Body of pancreas (tissue), 4 donors: ENCODE measurements around the gene PAGE3.

Experiments used
- POLR2A ChIP-seq, 3 donors: fragments of 450-650 bp; IDR thresholded peaks; one replicate each; pipeline ENCODE4 v1.6.1; 2016; ENCODE audit warnings: antibody characterized with exemption in 3 of 3, mild to moderate bottlenecking in 2 of 3
- TF ChIP-seq, protein P1 (sequence below), 7 experiments: fragments of 450-650 bp in 4 of 7; fragments of 200-600 bp in 3 of 7; sonication (generic) in 3 of 7; IDR thresholded peaks; one replicate each; pipeline ENCODE4 v1.5.1; 2016 to 2019; ENCODE audit warnings: antibody characterized with exemption in 7 of 7

DNA sequence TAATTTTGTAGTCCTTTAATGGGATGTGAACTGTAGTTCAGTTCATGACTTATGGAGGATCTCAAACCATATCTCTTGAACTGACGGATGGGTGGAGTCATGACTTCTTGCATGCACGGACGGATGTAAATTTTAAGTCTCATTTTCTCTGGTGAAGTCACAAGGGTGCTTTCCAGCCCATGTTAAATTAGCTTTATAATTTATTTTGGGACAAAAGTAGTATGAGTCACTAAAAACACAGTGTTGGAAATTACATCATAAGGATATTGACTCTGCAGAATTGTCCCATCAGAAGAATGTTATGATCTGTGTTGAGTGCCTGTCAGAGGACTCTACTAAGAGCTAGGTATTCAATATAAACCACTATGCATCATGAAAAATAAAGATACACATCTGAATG lies 51.3 kb downstream of the PAGE3 start:
- TF ChIP-seq, protein P1, sequence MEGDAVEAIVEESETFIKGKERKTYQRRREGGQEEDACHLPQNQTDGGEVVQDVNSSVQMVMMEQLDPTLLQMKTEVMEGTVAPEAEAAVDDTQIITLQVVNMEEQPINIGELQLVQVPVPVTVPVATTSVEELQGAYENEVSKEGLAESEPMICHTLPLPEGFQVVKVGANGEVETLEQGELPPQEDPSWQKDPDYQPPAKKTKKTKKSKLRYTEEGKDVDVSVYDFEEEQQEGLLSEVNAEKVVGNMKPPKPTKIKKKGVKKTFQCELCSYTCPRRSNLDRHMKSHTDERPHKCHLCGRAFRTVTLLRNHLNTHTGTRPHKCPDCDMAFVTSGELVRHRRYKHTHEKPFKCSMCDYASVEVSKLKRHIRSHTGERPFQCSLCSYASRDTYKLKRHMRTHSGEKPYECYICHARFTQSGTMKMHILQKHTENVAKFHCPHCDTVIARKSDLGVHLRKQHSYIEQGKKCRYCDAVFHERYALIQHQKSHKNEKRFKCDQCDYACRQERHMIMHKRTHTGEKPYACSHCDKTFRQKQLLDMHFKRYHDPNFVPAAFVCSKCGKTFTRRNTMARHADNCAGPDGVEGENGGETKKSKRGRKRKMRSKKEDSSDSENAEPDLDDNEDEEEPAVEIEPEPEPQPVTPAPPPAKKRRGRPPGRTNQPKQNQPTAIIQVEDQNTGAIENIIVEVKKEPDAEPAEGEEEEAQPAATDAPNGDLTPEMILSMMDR (IDR thresholded peaks at IDR 0.05), result no peak
- no peak for TF ChIP-seq POLR2A (IDR thresholded peaks at IDR 0.05)
